RWPE2 (cell line): ENCODE results near the gene ROR2.
"Not testable (repeated sequence)": the region's sequence is repeated elsewhere in the genome, so short reads cannot be mapped to it uniquely, and the experiment has no call there.

Experiments
- ATAC-seq: fragments of 200-7000 bp; cut with Tn5 transposase; 3 replicates; pipeline ENCODE4 v1.9.1; 2021; ENCODE audit warnings: low read depth
- DNase-seq: peaks from one replicate; pipeline ENCODE4 v3.0.0-alpha.2; 2020; ENCODE audit warnings: low spot score
- H3K27ac ChIP-seq: fragments of 450-650 bp; 2 replicates; pipeline ENCODE4 v1.5.1; 2017; ENCODE audit warnings: mild to moderate bottlenecking; ENCODE audit not compliant: poor library complexity, severe bottlenecking
- H3K27me3 ChIP-seq: fragments of 250-450 bp; sonication (Bioruptor Pico); 2 replicates; pipeline ENCODE4 v1.5.1; 2021; ENCODE audit warnings: mild to moderate bottlenecking, moderate library complexity; ENCODE audit not compliant: insufficient read depth, poor library complexity, severe bottlenecking
- H3K36me3 ChIP-seq: fragments of 250-450 bp; sonication (Bioruptor Pico); 2 replicates; pipeline ENCODE4 v1.5.1; 2020; ENCODE audit warnings: low read depth, mild to moderate bottlenecking, moderate library complexity
- H3K4me1 ChIP-seq: fragments of 250-450 bp; sonication (Bioruptor Pico); 2 replicates; pipeline ENCODE4 v1.5.1; 2021; ENCODE audit warnings: mild to moderate bottlenecking, moderate library complexity; ENCODE audit not compliant: insufficient read depth, poor library complexity, severe bottlenecking
- H3K4me3 ChIP-seq: fragments of 250-450 bp; sonication (Bioruptor Pico); 2 replicates; pipeline ENCODE4 v1.5.1; 2021; ENCODE audit warnings: mild to moderate bottlenecking, moderate library complexity; ENCODE audit not compliant: severe bottlenecking
- H3K9me3 ChIP-seq: fragments of 250-450 bp; sonication (Bioruptor Pico); 2 replicates; pipeline ENCODE4 v1.5.1; 2021; ENCODE audit warnings: mild to moderate bottlenecking, moderate library complexity; ENCODE audit not compliant: severe bottlenecking
- CTCF ChIP-seq: fragments of 450-650 bp; IDR thresholded peaks from one replicate; pipeline ENCODE4 v1.5.1; 2017; ENCODE audit warnings: mild to moderate bottlenecking, moderate library complexity; ENCODE audit not compliant: poor library complexity, severe bottlenecking

The ROR2 gene

GRCh38 chr9:91555132-91555531, 394.9 kb downstream of the ROR2 start:
- H3K27ac ChIP-seq, result no peak overlapping the region
- H3K27me3 ChIP-seq, result no peaks in the 10 kb centered on the region
- H3K36me3 ChIP-seq, result no peaks in the 10 kb centered on the region
- no peak for TF ChIP-seq CTCF
- no peaks in the 10 kb centered on the region for H3K9me3 ChIP-seq
- no peak for DNase-seq
- no peak overlapping the region for H3K4me3 ChIP-seq
- H3K4me1 ChIP-seq, result no peaks in the 10 kb centered on the region
- ATAC-seq, result no peak

DNA sequence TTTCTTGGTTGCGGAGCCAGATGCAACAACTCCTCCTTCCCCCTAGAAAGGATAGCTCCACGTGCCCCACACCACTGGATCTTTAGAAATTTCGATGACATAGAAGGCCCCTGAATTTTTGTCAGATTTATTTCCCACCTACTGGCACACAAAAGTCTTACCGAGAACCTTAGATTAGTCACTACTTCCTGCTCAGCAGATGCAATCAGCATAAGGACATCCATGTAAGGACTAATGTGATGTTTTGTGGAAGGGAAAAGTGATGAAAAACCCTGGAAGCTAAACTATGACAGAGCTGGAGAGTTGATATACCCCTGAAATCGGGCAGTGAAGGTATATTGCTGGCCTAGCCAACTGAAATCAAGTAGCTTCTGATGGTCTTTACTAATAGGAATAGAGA, 400.9 kb downstream of the ROR2 start:
- Histone ChIP-seq H3K9me3 (no peaks in the 10 kb centered on the region), H3K27me3 (no peaks in the 10 kb centered on the region), H3K4me1 (no peaks in the 10 kb centered on the region), H3K4me3 (no peak overlapping the region), H3K36me3 (no peaks in the 10 kb centered on the region), H3K27ac (no peak overlapping the region)
- no peak for DNase-seq
- no peak for TF ChIP-seq CTCF
- no peak for ATAC-seq

- H3K4me1 ChIP-seq, result no peaks in the 10 kb centered on the region
- no peak overlapping the region for H3K27ac ChIP-seq
- no peaks in the 10 kb centered on the region for H3K9me3 ChIP-seq
- no peak overlapping the region for H3K4me3 ChIP-seq
- H3K36me3 ChIP-seq, result no peaks in the 10 kb centered on the region
- DNase-seq (no peak), ATAC-seq (no peak)
- H3K27me3 ChIP-seq, result no peaks in the 10 kb centered on the region
- TF ChIP-seq CTCF, result no peak
Observed at GRCh38 chr9:91547081-91547480, 402.9 kb downstream of the ROR2 start.

DNA sequence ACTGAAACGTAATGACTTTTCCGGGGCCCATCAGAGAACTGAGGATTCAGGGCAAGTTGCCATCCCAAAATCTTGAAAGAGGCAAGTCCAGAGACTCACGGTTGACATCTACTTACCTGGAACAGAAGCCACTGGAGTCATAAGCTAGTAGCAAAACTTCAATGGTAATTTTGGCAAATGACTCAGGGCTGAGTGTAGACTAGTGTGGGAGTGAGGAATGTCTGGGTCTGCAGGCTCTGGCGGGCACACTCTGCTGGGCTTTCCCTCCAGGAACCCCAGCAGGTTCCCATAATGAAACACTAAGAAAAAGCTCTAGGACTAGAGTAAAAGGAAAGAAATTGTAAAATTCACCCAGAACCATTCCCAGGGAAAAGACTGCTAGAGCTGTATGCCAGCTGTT, 403.5 kb downstream of the ROR2 start:
- H3K36me3 ChIP-seq, result no peaks in the 10 kb centered on the region
- no peak for TF ChIP-seq CTCF
- H3K27ac ChIP-seq, result no peak overlapping the region
- ATAC-seq (peak; percentile 83), DNase-seq (no peak)
- no peak overlapping the region for H3K4me3 ChIP-seq
- no peaks in the 10 kb centered on the region for H3K4me1 ChIP-seq
- no peaks in the 10 kb centered on the region for H3K27me3 ChIP-seq
- H3K9me3 ChIP-seq, result no peaks in the 10 kb centered on the region

GRCh38 chr9:91541734-91542133, 408.3 kb downstream of the ROR2 start:
- Histone ChIP-seq H3K36me3 (no peaks in the 10 kb centered on the region), H3K27me3 (no peaks in the 10 kb centered on the region)
- no peak for ATAC-seq

DNA sequence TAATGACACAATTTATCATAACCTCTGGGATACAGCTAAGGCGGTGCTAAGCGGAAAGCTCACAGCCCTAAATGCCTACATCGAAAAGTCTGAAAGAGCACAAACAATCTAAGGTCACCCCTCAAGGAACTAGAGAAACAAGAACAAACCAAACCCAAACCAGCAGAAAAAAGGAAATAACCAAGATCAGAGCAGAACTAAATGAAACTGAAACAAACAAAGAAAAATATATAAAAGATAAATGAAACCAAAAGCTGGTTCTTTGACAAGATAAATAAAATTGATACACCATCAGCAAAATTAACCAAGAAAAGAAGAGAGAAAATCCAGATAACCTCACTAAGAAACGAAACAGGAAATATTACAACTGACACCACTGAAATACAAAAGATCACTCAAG, 409.5 kb downstream of the ROR2 start:
- H3K27ac ChIP-seq, H3K27me3 ChIP-seq, ATAC-seq, H3K36me3 ChIP-seq, H3K4me3 ChIP-seq, H3K9me3 ChIP-seq, DNase-seq: not testable (repeated sequence)
- peaks cover 10% of the 10 kb centered on the region for H3K4me1 ChIP-seq

More at GRCh38 chr9:91541734-91542133, 408.3 kb downstream of the ROR2 start:
- Histone ChIP-seq H3K27ac (no peak overlapping the region), H3K4me3 (no peak overlapping the region), H3K9me3 (no peaks in the 10 kb centered on the region), H3K4me1 (no peaks in the 10 kb centered on the region)
- no peak for TF ChIP-seq CTCF
- no peak for DNase-seq
